Hepatocyte (in vitro differentiated cells): Measurements from ENCODE around the gene BARX1. TPM values are rescaled to one million over a fixed set of nuclear protein-coding genes. Genes with fewer than 3 reads are reported as not detected.

Experiments
- DNase-seq: peaks from one replicate; pipeline ENCODE4 v3.0.0-alpha.2; 2016; ENCODE audit warnings: low spot score
- H2AFZ ChIP-seq: fragments of 200-600 bp; sonication (generic); 2 replicates; pipeline ENCODE4 v1.6.0; 2016; ENCODE audit warnings: antibody characterized with exemption, mild to moderate bottlenecking
- H3K27ac ChIP-seq: fragments of 200-600 bp; sonication (generic); 2 replicates; pipeline ENCODE4 v1.5.1; 2016; ENCODE audit warnings: mild to moderate bottlenecking
- H3K27me3 ChIP-seq: fragments of 200-600 bp; sonication (generic); 2 replicates; pipeline ENCODE4 v1.6.1; 2016
- H3K36me3 ChIP-seq: fragments of 200-600 bp; sonication (generic); replicated peaks from 2 replicates; pipeline ENCODE4 v1.5.1; 2016; ENCODE audit warnings: low read depth; ENCODE audit not compliant: insufficient read depth
- H3K4me1 ChIP-seq: fragments of 200-600 bp; sonication (generic); 2 replicates; pipeline ENCODE4 v1.5.1; 2016; ENCODE audit warnings: mild to moderate bottlenecking, moderate library complexity; ENCODE audit not compliant: insufficient read depth
- H3K4me2 ChIP-seq: fragments of 200-600 bp; sonication (generic); 2 replicates; pipeline ENCODE4 v1.6.0; 2016
- H3K4me3 ChIP-seq: fragments of 200-600 bp; sonication (generic); 2 replicates; pipeline ENCODE4 v1.5.1; 2016; ENCODE audit warnings: mild to moderate bottlenecking
- H3K79me2 ChIP-seq: fragments of 200-600 bp; sonication (generic); 2 replicates; pipeline ENCODE4 v1.6.0; 2017; ENCODE audit warnings: mild to moderate bottlenecking
- H3K9me2 ChIP-seq: fragments of 200-600 bp; sonication (generic); replicated peaks from 2 replicates; pipeline ENCODE4 v1.6.0; 2017; ENCODE audit warnings: mild to moderate bottlenecking; ENCODE audit not compliant: insufficient read depth
- H3K9me3 ChIP-seq: fragments of 200-600 bp; sonication (generic); 2 replicates; pipeline ENCODE4 v1.5.1; 2016; ENCODE audit warnings: low read depth, mild to moderate bottlenecking
- H4K20me1 ChIP-seq: fragments of 200-600 bp; sonication (generic); 2 replicates; pipeline ENCODE4 v1.6.0; 2016; ENCODE audit warnings: mild to moderate bottlenecking; ENCODE audit not compliant: insufficient read depth, poor library complexity, severe bottlenecking
- CTCF ChIP-seq: fragments of 200-600 bp; sonication (generic); IDR thresholded peaks from 2 replicates; pipeline ENCODE4 v1.5.1; 2016; ENCODE audit warnings: antibody characterized with exemption, mild to moderate bottlenecking; ENCODE audit not compliant: poor library complexity
- EZH2 ChIP-seq: fragments of 200-600 bp; sonication (generic); IDR thresholded peaks from 2 replicates; pipeline ENCODE4 v1.6.1; 2016; ENCODE audit warnings: antibody characterized with exemption, mild to moderate bottlenecking, borderline replicate concordance
- EZH2phosphoT487 ChIP-seq: fragments of 200-600 bp; sonication (generic); IDR thresholded peaks from one replicate; pipeline ENCODE4 v1.6.1; 2018; ENCODE audit warnings: antibody characterized with exemption, mild to moderate bottlenecking, low read depth, moderate library complexity; ENCODE audit not compliant: unreplicated experiment, severe bottlenecking
- WGBS: methylation state at CpG from one replicate; pipeline ENCODE4 v1.1.6; 2016; ENCODE audit warnings: low lambda C conversion rate; ENCODE audit errors: missing lambda C conversion rate; 5-methylcytosine and 5-hydroxymethylcytosine counted together
- polyA plus RNA-seq: library from polyadenylated mRNA; unstranded; fragments of >200 nt; fragmentation: Nextera tagmentation; extraction: Ambion mirVana; gene quantifications from 2 replicates; pipeline ENCODE4 v1.2.1, GENCODE V29; 2016
- total RNA-seq: library from RNA; depleted of rRNA; stranded (reverse); fragments of >200 nt; gene quantifications from 2 replicates; pipeline ENCODE4 v1.2.3, GENCODE V29; 2014

Gene BARX1
- total and polyA plus RNA-seq, 2 experiments from 2014 or later, result 0.47 to 0.50 TPM

DNA sequence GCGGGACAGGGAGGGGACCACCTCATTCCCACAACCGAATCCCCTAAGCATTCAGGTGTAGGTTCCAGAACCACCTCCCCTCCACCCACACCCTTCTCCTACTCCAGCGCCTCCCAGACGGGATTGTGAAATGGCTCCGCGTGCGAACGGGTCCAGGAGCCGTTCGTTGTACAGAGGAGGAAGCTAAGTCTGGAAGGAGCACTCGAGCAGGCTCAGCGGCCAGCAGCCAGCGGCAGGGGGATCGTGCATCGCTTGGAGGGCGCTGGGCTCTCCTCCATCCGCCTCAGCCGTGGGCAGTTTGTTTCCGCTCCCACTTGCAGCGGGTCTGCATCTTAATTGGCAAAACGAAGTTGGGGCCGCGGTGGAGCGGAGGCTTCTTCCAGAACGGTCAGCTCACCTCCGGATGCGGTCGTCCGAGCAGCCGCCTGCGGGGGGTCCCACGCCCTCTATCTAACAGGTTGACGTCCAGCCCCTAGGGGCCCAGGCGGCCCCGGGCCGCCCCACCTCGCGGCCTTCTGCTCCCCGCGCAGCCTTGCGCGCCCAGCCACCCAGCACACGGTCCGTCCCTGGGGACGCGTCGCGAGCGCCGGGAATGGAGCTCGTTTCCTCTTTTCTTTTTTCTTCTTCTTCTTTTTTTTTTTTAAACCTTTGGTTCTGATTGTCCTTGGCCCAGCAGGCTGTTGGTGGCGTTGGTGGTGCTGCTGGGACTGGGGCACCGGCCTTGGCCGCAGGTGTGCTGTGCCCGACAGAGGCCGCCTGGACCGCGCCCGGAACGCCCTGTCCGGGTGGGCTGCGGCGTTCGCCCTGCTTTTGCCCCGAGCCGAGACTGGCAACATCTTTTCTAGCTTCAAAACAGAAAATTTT lies 3.9 kb upstream of the BARX1 start:
- peak; percentile 34 for TF ChIP-seq EZH2phosphoT487
- TF ChIP-seq EZH2, result no peak
- Histone ChIP-seq H2AFZ (peak overlapping the region; percentile 0), H3K9me3 (no peaks in the 10 kb centered on the region), H3K9me2 (no peaks in the 10 kb centered on the region), H3K4me3 (no peak overlapping the region), H3K36me3 (no peaks in the 10 kb centered on the region), H3K4me2 (peak overlapping the region; percentile 76), H3K4me1 (peaks cover 13% of the 10 kb centered on the region), H4K20me1 (no peaks in the 10 kb centered on the region), H3K27ac (no peak overlapping the region), H3K79me2 (no peaks in the 10 kb centered on the region), H3K27me3 (peaks cover 77% of the 10 kb centered on the region)
- DNase-seq, result peak; percentile 64
- 4% methylated on average over 60 of the region's 66 CpGs for WGBS

DNA sequence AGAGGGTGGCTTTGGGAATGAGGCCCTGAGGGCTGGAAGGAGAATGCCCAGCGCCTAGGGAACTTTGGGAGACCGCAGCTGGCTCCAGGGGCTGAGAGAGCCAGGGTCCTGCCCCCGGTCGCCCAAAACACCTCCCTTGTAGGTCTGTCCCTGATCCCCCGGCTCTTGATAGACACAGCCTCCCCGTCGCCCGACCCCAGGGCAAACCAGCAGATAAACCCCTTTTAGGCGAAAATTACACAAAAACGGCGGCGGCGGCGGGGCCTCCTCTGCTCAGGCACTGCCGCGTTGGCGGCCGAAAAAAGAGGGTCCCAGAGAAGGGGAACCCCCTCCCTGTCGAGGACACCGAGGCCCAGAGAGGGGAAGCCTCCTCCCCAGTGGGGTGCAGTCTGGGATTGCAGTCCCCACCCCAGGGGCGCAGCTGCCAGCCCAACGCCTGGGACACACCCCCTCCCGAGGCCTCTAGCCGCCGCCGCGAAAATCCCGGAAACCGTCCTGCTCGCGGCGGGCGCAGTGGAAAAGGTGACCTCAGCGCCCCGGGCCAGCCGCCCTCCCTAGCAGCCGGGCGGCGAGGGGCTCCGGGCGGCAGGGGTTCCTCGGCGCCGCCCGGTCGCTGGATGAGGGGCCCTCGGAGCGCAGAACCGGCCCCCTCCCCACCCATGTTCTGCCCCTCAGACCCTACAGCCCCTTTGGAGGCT lies 3.1 kb upstream of the BARX1 start:
- Histone ChIP-seq H4K20me1 (no peaks in the 10 kb centered on the region), H3K9me3 (no peaks in the 10 kb centered on the region), H3K79me2 (no peaks in the 10 kb centered on the region), H3K27ac (no peak overlapping the region), H3K4me3 (no peak overlapping the region), H3K9me2 (no peaks in the 10 kb centered on the region), H3K4me1 (peaks cover 14% of the 10 kb centered on the region), H3K27me3 (peaks cover 85% of the 10 kb centered on the region), H2AFZ (peak overlapping the region; percentile 0), H3K36me3 (no peaks in the 10 kb centered on the region), H3K4me2 (peak overlapping the region; percentile 76)
- WGBS, result 13% methylated on average over 32 of the region's 49 CpGs
- TF ChIP-seq EZH2phosphoT487, result peak; percentile 42
- no peak for TF ChIP-seq CTCF
- TF ChIP-seq EZH2, result peak; percentile 89
- peak; percentile 69 for DNase-seq

GRCh38 chr9:93955981-93956784 lies 1.0 kb upstream of the BARX1 start:
- Histone ChIP-seq H3K4me1 (peaks cover 31% of the 10 kb centered on the region), H3K36me3 (no peaks in the 10 kb centered on the region), H3K9me2 (no peaks in the 10 kb centered on the region), H3K79me2 (no peaks in the 10 kb centered on the region), H3K4me2 (peak overlapping the region; percentile 88), H3K27me3 (peaks cover 95% of the 10 kb centered on the region), H3K9me3 (no peaks in the 10 kb centered on the region), H4K20me1 (no peaks in the 10 kb centered on the region), H3K27ac (no peak overlapping the region), H3K4me3 (no peak overlapping the region), H2AFZ (no peak overlapping the region)
- TF ChIP-seq EZH2 (peak; percentile 32), CTCF (no peak)
- no peak for DNase-seq
- WGBS, result 37% methylated on average over 12 of the region's 12 CpGs
